HepG2 (cell line): ENCODE data around the gene EPB41L2. TPM values are rescaled to one million over a fixed set of nuclear protein-coding genes. Genes with fewer than 3 reads are reported as not detected.
A peak's percentile ranks its signal among the peaks of the same experiment; 100 is the strongest.

ENCODE experiments used
- CENPBD1 ChIP-seq: sonication (generic); formaldehyde crosslinking; IDR thresholded peaks from 2 replicates; pipeline ENCODE4 v1.8.0; 2022; ENCODE audit warnings: missing genetic modification reagents, low read depth, mild to moderate bottlenecking, borderline replicate concordance
- CTCF ChIP-seq: sonication (generic); formaldehyde crosslinking; IDR thresholded peaks from 2 replicates; pipeline ENCODE4 v1.5.0; 2020; ENCODE audit warnings: mild to moderate bottlenecking, missing genetic modification reagents, moderate library complexity
- FIP1L1 ChIP-seq: fragments of 200-400 bp; formaldehyde crosslinking; IDR thresholded peaks from 2 replicates; pipeline ENCODE4 v1.6.1; 2018; ENCODE audit warnings: low read depth, mild to moderate bottlenecking, low read length, moderate library complexity, borderline replicate concordance; ENCODE audit not compliant: insufficient read depth
- FOXP1 ChIP-seq, 2 experiments: fragments of 450-650 bp in 1 of 2; IDR thresholded peaks; 2 replicates each; pipeline ENCODE4 v1.6.1; 2017 to 2018; ENCODE audit warnings: antibody characterized with exemption in 1 of 2
- GABPB1 ChIP-seq: IDR thresholded peaks from 2 replicates; pipeline ENCODE4 v1.6.1; 2016; ENCODE audit warnings: mild to moderate bottlenecking, missing genetic modification reagents, moderate library complexity, missing compliant biosample characterization
- GMEB1 ChIP-seq: sonication (generic); formaldehyde crosslinking; IDR thresholded peaks from 2 replicates; pipeline ENCODE4 v1.5.1; 2020; ENCODE audit warnings: missing genetic modification reagents, mild to moderate bottlenecking, borderline replicate concordance
- HOXA3 ChIP-seq: sonication (generic); formaldehyde crosslinking; IDR thresholded peaks from 2 replicates; pipeline ENCODE4 v1.5.0; 2020; ENCODE audit warnings: missing genetic modification reagents
- MBNL3 ChIP-seq: fragments of 250-450 bp; sonication (Bioruptor Pico); conservative IDR thresholded peaks from 2 replicates; pipeline ENCODE4 v1.8.0; 2022; ENCODE audit warnings: mild to moderate bottlenecking, inconsistent platforms
- MLX ChIP-seq: IDR thresholded peaks from 2 replicates; pipeline ENCODE4 v1.6.1; 2016
- NAIF1 ChIP-seq: sonication (generic); formaldehyde crosslinking; IDR thresholded peaks from 2 replicates; pipeline ENCODE4 v1.5.0; 2020; ENCODE audit warnings: mild to moderate bottlenecking, missing genetic modification reagents, borderline replicate concordance
- NR0B2 ChIP-seq: sonication (generic); formaldehyde crosslinking; IDR thresholded peaks from 2 replicates; pipeline ENCODE4 v1.4.0; 2020; ENCODE audit warnings: mild to moderate bottlenecking, missing genetic modification reagents
- SRSF4 ChIP-seq: fragments of 200-400 bp; formaldehyde crosslinking; IDR thresholded peaks from one replicate; pipeline ENCODE4 v1.6.1; 2018; ENCODE audit warnings: mild to moderate bottlenecking, low read depth, low read length, moderate library complexity; ENCODE audit not compliant: poor library complexity, severe bottlenecking
- XRCC5 ChIP-seq: fragments of 200-400 bp; formaldehyde crosslinking; optimal IDR thresholded peaks from 2 replicates; pipeline ENCODE3; 2017; ENCODE audit warnings: mild to moderate bottlenecking, low read length
- ZNF276 ChIP-seq: sonication (generic); formaldehyde crosslinking; IDR thresholded peaks from 2 replicates; pipeline ENCODE4 v1.4.0; 2020; ENCODE audit warnings: mild to moderate bottlenecking, low read depth, missing genetic modification reagents
- ZNF589 ChIP-seq: sonication (generic); formaldehyde crosslinking; conservative IDR thresholded peaks from 2 replicates; pipeline ENCODE4 v1.8.0; 2022; ENCODE audit warnings: mild to moderate bottlenecking, moderate library complexity, missing genetic modification reagents
- ZNF598 ChIP-seq: sonication (generic); formaldehyde crosslinking; IDR thresholded peaks from 2 replicates; pipeline ENCODE4 v1.5.1; 2020; ENCODE audit warnings: mild to moderate bottlenecking, missing genetic modification reagents, borderline replicate concordance
- ZNF687 ChIP-seq: sonication (generic); formaldehyde crosslinking; IDR thresholded peaks from 2 replicates; pipeline ENCODE4 v1.5.1; 2020; ENCODE audit warnings: mild to moderate bottlenecking, missing genetic modification reagents, moderate library complexity
- ZSCAN9 ChIP-seq: IDR thresholded peaks from 2 replicates; pipeline ENCODE4 v1.6.1; 2016; ENCODE audit warnings: borderline replicate concordance
- polyA plus RNA-seq, 8 experiments: library from polyadenylated mRNA; depleted of rRNA in 3 of 8; stranded (reverse) in 7 of 8; unstranded in 1 of 8; fragments of >200 nt; fragmentation: Illumina TruSeq in 4 of 8; extraction: Trizol in 4 of 8; gene quantifications; 2 replicates each; pipeline versions ENCODE4 v1.2.1 to v1.2.3, GENCODE V29; 2011 to 2016; ENCODE audit warnings: low read depth in 4 of 8, missing spikeins in 1 of 8, mixed read lengths in 1 of 8; ENCODE audit not compliant: insufficient read depth in 1 of 8
- total RNA-seq, 5 experiments: library from RNA; depleted of rRNA; stranded (reverse); fragments of >200 nt; fragmentation: Illumina TruSeq; extraction: Trizol; gene quantifications; 2 replicates each; pipeline ENCODE4 v1.2.3, GENCODE V29; 2016; ENCODE audit warnings: low read depth in 1 of 5

EPB41L2 gene
- total and polyA plus RNA-seq, 2 of the 13 experiments (the other 11 are each of a cell fraction or from before 2014, with no cell fraction given), result 41.7 to 56.4 TPM

GRCh38 chr6:131084982-131085381 is 21.9 kb upstream of the EPB41L2 start (continued):
- TF ChIP-seq ZNF589 (CRISPR knock-in tag), result no peak
- no peak for TF ChIP-seq CENPBD1
- TF ChIP-seq FIP1L1, result no peak
- TF ChIP-seq MLX, result no peak
- 0 out of 2 replicates have a peak, but pooled peaks have one; percentile 13 for TF ChIP-seq ZNF687 (CRISPR knock-in tag)
- TF ChIP-seq GMEB1 (CRISPR knock-in tag), result no peak
- TF ChIP-seq MBNL3 (CRISPR knock-in tag), result no peak
- peak; percentile 21; the same call in 1 of the 2 replicates for TF ChIP-seq GABPB1 (CRISPR knock-in tag)
- no peak for TF ChIP-seq HOXA3
- no peak for TF ChIP-seq NAIF1
- no peak for TF ChIP-seq NR0B2 (CRISPR knock-in tag)
- TF ChIP-seq CTCF (CRISPR knock-in tag), result peak; percentile 63
- TF ChIP-seq ZSCAN9 (CRISPR knock-in tag), result no peak
- TF ChIP-seq ZNF598 (CRISPR knock-in tag), result no peak
- TF ChIP-seq SRSF4, result no peak
- no peak for TF ChIP-seq ZNF276 (CRISPR knock-in tag)
- TF ChIP-seq XRCC5, result peak; percentile 61
- no peak for TF ChIP-seq FOXP1 (IDR thresholded peaks at IDR 0.05)
- no peak for TF ChIP-seq FOXP1 (CRISPR knock-in tag; IDR thresholded peaks at IDR 0.05)
